Neural crest cell (in vitro differentiated cells): ENCODE results near the gene EFCC1. TPM values are rescaled to one million over a fixed set of nuclear protein-coding genes. Genes with fewer than 3 reads are reported as not detected.

Experiments used
- DNase-seq: peaks from one replicate; pipeline ENCODE4 v3.0.0; 2021; ENCODE audit warnings: low read depth, mixed read lengths, low spot score
- H3K27ac Mint-ChIP-seq: one replicate; pipeline ENCODE4 v1.8.0; 2021; ENCODE audit warnings: mild to moderate bottlenecking, mixed read lengths; ENCODE audit not compliant: unreplicated experiment
- H3K27me3 Mint-ChIP-seq: 2 replicates; pipeline ENCODE4 v1.8.0; 2021; ENCODE audit warnings: low read depth, mild to moderate bottlenecking, mixed read lengths
- H3K36me3 Mint-ChIP-seq: 2 replicates; pipeline ENCODE4 v1.8.0; 2021; ENCODE audit warnings: low read depth, mild to moderate bottlenecking, mixed read lengths
- H3K4me1 Mint-ChIP-seq: 2 replicates; pipeline ENCODE4 v1.8.0; 2021; ENCODE audit warnings: mixed read lengths
- H3K4me3 Mint-ChIP-seq: one replicate; pipeline ENCODE4 v1.8.0; 2021; ENCODE audit warnings: mild to moderate bottlenecking, mixed read lengths
- H3K9me3 Mint-ChIP-seq: 2 replicates; pipeline ENCODE4 v1.8.0; 2021; ENCODE audit warnings: mixed read lengths
- CTCF ChIP-seq: fragments of 200-600 bp; sonication (generic); conservative IDR thresholded peaks from 2 replicates; pipeline ENCODE4 v1.5.0; 2021; ENCODE audit warnings: antibody characterized with exemption, mild to moderate bottlenecking
- total RNA-seq: library from RNA; stranded (reverse); gene quantifications from 2 replicates; pipeline ENCODE4 v1.2.1, GENCODE V29; 2021

EFCC1 gene
- total RNA-seq, 1 donor from 2014 or later: 11.8 TPM

GRCh38 chr3:129030611-129031010 is 29.5 kb downstream of the EFCC1 start:
- DNase-seq: no peak
- TF ChIP-seq CTCF: no peak
- Mint-ChIP-seq H3K36me3 (peaks cover 4% of the 10 kb centered on the region), H3K27me3 (no peaks in the 10 kb centered on the region), H3K27ac (no peak overlapping the region), H3K9me3 (peaks cover 2% of the 10 kb centered on the region), H3K4me3 (no peak overlapping the region), H3K4me1 (peaks cover 12% of the 10 kb centered on the region)

GRCh38 chr3:129031476-129032215 is 30.5 kb downstream of the EFCC1 start:
- H3K36me3 Mint-ChIP-seq: peaks cover 4% of the 10 kb centered on the region
- no peak overlapping the region for H3K4me3 Mint-ChIP-seq
- DNase-seq: no peak
- no peak overlapping the region for H3K27ac Mint-ChIP-seq
- peaks cover 2% of the 10 kb centered on the region for H3K9me3 Mint-ChIP-seq
- no peak for TF ChIP-seq CTCF
- H3K4me1 Mint-ChIP-seq: peaks cover 4% of the 10 kb centered on the region
- H3K27me3 Mint-ChIP-seq: no peaks in the 10 kb centered on the region

- no peak overlapping the region for H3K27ac Mint-ChIP-seq
- H3K36me3 Mint-ChIP-seq: peaks cover 4% of the 10 kb centered on the region
- H3K4me3 Mint-ChIP-seq: no peak overlapping the region
- H3K9me3 Mint-ChIP-seq: peaks cover 2% of the 10 kb centered on the region
- no peaks in the 10 kb centered on the region for H3K27me3 Mint-ChIP-seq
- no peak for TF ChIP-seq CTCF
- DNase-seq: no peak
- no peaks in the 10 kb centered on the region for H3K4me1 Mint-ChIP-seq
These were observed 31.6 kb downstream of the EFCC1 start for GRCh38 chr3:129032716-129033115.

GRCh38 chr3:129033151-129033550 is 32.0 kb downstream of the EFCC1 start:
- Mint-ChIP-seq H3K36me3 (peaks cover 4% of the 10 kb centered on the region), H3K27ac (no peak overlapping the region), H3K9me3 (peaks cover 2% of the 10 kb centered on the region), H3K4me3 (no peak overlapping the region), H3K27me3 (no peaks in the 10 kb centered on the region), H3K4me1 (no peaks in the 10 kb centered on the region)
- TF ChIP-seq CTCF: no peak
- DNase-seq: no peak

- H3K27me3 Mint-ChIP-seq: no peaks in the 10 kb centered on the region
- DNase-seq: no peak
- H3K36me3 Mint-ChIP-seq: peaks cover 4% of the 10 kb centered on the region
- H3K27ac Mint-ChIP-seq: no peak overlapping the region
- TF ChIP-seq CTCF: no peak
- H3K4me3 Mint-ChIP-seq: no peak overlapping the region
- H3K9me3 Mint-ChIP-seq: peaks cover 2% of the 10 kb centered on the region
- H3K4me1 Mint-ChIP-seq: no peaks in the 10 kb centered on the region
These were observed 32.7 kb downstream of the EFCC1 start for GRCh38 chr3:129033633-129034321.
